Measurements from ENCODE around the gene BIRC2.

GRCh38 chr11:102410382-102410784 lies 63.4 kb downstream of the BIRC2 start:
- TF ChIP-seq CTCF (IDR thresholded peaks at IDR 0.05 in 8 of 11, conservative IDR thresholded peaks at IDR 0.05 in 3 of 11) (no peak), POLR2AphosphoS5 (IDR thresholded peaks at IDR 0.05) (peak in 1 of 3 donors; percentile 8), POLR2A (IDR thresholded peaks at IDR 0.05) (no peak)

Data from spleen (tissue), 7 donors.